Measurements from ENCODE around the gene PPP1R14D.
A peak's percentile ranks its signal among the peaks of the same experiment; 100 is the strongest.

Gene PPP1R14D

DNA sequence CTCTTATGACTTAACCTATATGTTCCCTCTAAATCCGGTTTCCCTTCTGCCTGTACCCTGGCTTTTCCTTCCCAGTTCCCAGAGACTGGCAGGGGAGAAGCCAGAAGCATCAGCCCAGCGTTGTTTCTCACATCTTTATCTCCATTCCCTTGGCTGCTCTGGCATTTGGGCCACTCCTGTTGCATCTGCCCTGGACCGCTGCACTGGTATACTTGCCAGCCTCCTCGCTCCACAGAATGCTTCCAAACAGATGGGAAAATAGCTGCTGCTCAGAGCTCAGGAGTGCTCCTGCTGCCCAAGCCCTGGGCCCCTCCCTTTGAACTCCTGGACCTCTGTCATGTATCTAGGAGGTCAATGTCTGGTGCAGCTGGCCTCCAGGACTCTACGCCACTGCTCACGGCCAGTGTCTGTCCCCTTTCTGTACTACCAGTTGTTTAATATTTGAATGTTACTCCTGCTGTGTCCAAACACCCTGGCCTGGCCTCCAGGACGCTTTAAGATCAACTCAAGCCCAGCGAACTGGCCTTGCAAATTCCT is 22.1 kb upstream of the PPP1R14D start:
- Histone ChIP-seq H3K27ac (ENCODE audit: low read depth, low read length) (no peak overlapping the region), H3K4me3 (ENCODE audit: low read depth, low read length) (no peak overlapping the region), H2AFZ (ENCODE audit: low read length, unreplicated experiment) (no peak overlapping the region), H3K27me3 (ENCODE audit: insufficient read depth, low read length) (no peaks in the 10 kb centered on the region), H3K79me2 (ENCODE audit: control insufficient read depth, insufficient read depth, low read length, unreplicated experiment) (no peaks in the 10 kb centered on the region), H3K36me3 (ENCODE audit: insufficient read depth, low read length) (no peaks in the 10 kb centered on the region), H3K4me1 (ENCODE audit: control insufficient read depth, insufficient read depth, low read length, unreplicated experiment) (peaks cover 14% of the 10 kb centered on the region)

DNA sequence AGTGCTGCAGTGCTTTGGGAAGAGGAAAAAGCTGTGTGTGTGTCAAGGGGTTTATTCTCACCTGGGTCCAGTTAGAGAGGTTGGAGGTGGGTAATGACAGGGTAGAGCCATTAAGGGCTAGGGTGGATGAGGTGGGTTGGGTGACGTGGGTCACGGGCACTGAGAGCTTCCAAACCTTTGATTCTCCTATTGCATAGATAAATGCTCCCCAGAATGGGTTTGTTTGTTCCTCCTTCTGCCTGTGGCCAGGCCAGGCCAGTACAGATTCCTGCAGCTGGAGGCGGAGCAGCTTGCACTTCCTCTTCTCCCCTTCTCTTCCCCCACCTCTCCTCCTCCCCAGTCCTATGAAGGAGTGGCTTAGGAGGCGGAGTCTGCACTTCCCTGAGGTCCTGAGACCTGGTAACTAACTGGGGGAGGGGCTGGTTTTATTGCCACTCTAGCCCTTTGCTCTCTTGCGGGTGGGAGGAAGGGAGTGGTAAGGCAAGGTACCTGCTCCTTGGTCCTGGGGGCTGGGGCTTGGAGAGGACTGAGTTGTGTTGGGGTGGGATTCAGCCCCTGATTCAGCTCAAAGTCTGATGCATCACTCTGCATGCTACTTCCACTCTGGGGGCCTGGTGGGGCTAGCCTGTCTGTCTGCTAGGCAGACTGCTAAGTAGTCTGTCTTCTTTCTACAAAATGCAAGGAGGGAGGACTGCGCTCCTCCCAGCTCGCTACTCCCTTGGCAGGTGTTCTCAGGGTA is 18.9 kb upstream of the PPP1R14D start:
- no peaks in the 10 kb centered on the region for H3K36me3 ChIP-seq (ENCODE audit: insufficient read depth, low read length)
- peaks cover 22% of the 10 kb centered on the region for H3K27me3 ChIP-seq (ENCODE audit: insufficient read depth, low read length)
- H3K4me1 ChIP-seq (ENCODE audit: control insufficient read depth, insufficient read depth, low read length, unreplicated experiment) = peaks cover 14% of the 10 kb centered on the region
- H3K79me2 ChIP-seq (ENCODE audit: control insufficient read depth, insufficient read depth, low read length, unreplicated experiment) = no peaks in the 10 kb centered on the region
- H2AFZ ChIP-seq (ENCODE audit: low read length, unreplicated experiment) = no peak overlapping the region
- no peak overlapping the region for H3K27ac ChIP-seq (ENCODE audit: low read depth, low read length)
- H3K4me3 ChIP-seq (ENCODE audit: low read depth, low read length) = no peak overlapping the region

DNA sequence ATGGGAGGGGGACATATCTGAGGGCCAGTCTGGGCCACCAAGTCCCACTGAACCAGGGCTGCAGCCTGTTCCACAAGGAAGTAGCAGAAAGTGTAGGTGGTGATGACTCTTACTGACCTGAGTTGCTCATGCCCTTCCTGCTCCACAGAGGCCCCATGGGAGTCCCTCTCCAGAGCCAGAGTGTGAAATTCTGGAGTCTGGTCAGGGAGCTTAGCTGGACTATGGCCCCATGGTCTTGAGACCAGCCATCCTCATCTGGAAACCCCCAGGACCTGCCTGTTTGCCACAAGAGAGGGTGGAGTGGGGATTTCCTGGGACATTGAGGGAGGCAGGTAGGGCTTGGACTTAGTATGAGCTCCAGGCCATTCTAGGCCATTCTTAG is 18.3 kb upstream of the PPP1R14D start:
- Histone ChIP-seq H3K4me3 (ENCODE audit: low read depth, low read length) (no peak overlapping the region), H3K36me3 (ENCODE audit: insufficient read depth, low read length) (no peaks in the 10 kb centered on the region), H3K79me2 (ENCODE audit: control insufficient read depth, insufficient read depth, low read length, unreplicated experiment) (no peaks in the 10 kb centered on the region), H3K27ac (ENCODE audit: low read depth, low read length) (no peak overlapping the region), H3K4me1 (ENCODE audit: control insufficient read depth, insufficient read depth, low read length, unreplicated experiment) (peaks cover 14% of the 10 kb centered on the region), H3K27me3 (ENCODE audit: insufficient read depth, low read length) (peaks cover 28% of the 10 kb centered on the region), H2AFZ (ENCODE audit: low read length, unreplicated experiment) (no peak overlapping the region)

DNA sequence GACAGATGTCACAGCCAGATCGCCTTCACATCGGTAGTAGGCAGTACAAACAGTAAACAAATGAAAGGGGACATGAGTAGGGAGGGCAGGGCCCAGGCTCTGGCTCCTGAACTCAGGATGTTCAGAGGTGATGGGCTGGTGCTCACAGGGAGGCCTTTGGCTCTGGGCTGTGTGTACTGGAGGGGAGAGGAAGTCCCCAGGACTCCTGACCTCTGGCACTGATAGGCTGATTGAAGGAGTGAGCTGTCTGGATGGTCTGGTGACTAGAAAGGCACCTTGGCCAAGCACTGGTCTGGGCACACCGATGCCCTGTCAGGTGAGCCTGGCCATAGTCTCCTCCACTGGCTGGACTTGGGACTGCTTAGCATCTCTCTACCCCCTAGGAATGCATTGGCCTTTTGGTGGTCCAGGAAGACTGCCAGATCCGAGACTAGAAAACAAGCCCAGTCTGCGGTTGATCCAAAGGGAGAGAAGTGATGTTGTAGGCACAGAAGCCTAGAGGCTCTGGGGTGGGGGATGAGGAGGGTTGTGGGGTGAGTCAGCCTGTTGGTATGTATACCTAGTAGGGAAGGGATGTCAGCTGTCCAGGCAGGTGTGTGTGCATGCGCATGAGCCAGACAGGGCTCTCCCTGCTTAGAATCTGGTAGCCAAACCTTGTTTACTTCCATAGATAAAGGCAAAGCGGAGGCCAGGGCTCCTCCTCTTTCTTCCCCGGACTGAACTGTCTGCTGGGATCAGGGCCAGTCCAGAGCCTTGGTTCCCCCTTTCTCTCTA is 17.2 kb upstream of the PPP1R14D start:
- Histone ChIP-seq H3K27me3 (ENCODE audit: insufficient read depth, low read length) (peaks cover 34% of the 10 kb centered on the region), H3K36me3 (ENCODE audit: insufficient read depth, low read length) (no peaks in the 10 kb centered on the region), H3K4me3 (ENCODE audit: low read depth, low read length) (no peak overlapping the region), H3K4me1 (ENCODE audit: control insufficient read depth, insufficient read depth, low read length, unreplicated experiment) (peaks cover 14% of the 10 kb centered on the region), H3K27ac (ENCODE audit: low read depth, low read length) (no peak overlapping the region), H3K79me2 (ENCODE audit: control insufficient read depth, insufficient read depth, low read length, unreplicated experiment) (no peaks in the 10 kb centered on the region), H2AFZ (ENCODE audit: low read length, unreplicated experiment) (no peak overlapping the region)

DNA sequence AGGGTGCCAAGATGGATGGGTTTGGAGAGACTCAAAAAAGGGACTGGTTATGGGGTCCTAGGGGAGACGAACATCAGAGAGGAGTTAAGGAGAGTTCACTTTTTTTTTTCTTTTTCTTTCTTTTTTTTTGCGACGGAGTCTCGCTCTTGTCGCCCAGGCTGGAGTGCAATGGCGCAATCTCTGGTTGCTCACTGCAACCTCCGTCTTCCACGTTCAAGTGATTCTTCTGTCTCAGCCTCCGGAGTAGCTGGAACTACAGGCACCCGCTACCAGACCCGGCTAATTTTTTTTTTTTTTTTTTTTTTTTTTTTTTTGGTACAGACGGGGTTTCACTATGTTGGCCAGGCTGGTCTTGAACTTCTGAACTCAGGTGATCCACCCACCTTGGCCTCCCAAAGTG is 16.5 kb upstream of the PPP1R14D start:
- H3K79me2 ChIP-seq (ENCODE audit: control insufficient read depth, insufficient read depth, low read length, unreplicated experiment) = no peaks in the 10 kb centered on the region
- peaks cover 14% of the 10 kb centered on the region for H3K4me1 ChIP-seq (ENCODE audit: control insufficient read depth, insufficient read depth, low read length, unreplicated experiment)
- no peak overlapping the region for H3K27ac ChIP-seq (ENCODE audit: low read depth, low read length)
- no peak overlapping the region for H2AFZ ChIP-seq (ENCODE audit: low read length, unreplicated experiment)
- H3K27me3 ChIP-seq (ENCODE audit: insufficient read depth, low read length) = peaks cover 34% of the 10 kb centered on the region
- H3K4me3 ChIP-seq (ENCODE audit: low read depth, low read length) = peak overlapping the region; percentile 72
- H3K36me3 ChIP-seq (ENCODE audit: insufficient read depth, low read length) = no peaks in the 10 kb centered on the region

DNA sequence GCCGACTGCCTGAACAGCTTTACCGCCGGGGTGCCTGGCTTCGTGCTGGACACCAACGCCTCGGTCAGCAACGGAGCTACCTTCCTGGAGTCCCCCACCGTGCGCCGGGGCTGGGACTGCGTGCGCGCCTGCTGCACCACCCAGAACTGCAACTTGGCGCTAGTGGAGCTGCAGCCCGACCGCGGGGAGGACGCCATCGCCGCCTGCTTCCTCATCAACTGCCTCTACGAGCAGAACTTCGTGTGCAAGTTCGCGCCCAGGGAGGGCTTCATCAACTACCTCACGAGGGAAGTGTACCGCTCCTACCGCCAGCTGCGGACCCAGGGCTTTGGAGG is 16.2 kb upstream of the PPP1R14D start:
- Histone ChIP-seq H3K36me3 (ENCODE audit: insufficient read depth, low read length) (no peaks in the 10 kb centered on the region), H3K4me1 (ENCODE audit: control insufficient read depth, insufficient read depth, low read length, unreplicated experiment) (peaks cover 14% of the 10 kb centered on the region), H3K27ac (ENCODE audit: low read depth, low read length) (no peak overlapping the region), H2AFZ (ENCODE audit: low read length, unreplicated experiment) (peak overlapping the region; percentile 75), H3K79me2 (ENCODE audit: control insufficient read depth, insufficient read depth, low read length, unreplicated experiment) (no peaks in the 10 kb centered on the region), H3K4me3 (ENCODE audit: low read depth, low read length) (peak overlapping the region; percentile 72), H3K27me3 (ENCODE audit: insufficient read depth, low read length) (peaks cover 34% of the 10 kb centered on the region)

DNA sequence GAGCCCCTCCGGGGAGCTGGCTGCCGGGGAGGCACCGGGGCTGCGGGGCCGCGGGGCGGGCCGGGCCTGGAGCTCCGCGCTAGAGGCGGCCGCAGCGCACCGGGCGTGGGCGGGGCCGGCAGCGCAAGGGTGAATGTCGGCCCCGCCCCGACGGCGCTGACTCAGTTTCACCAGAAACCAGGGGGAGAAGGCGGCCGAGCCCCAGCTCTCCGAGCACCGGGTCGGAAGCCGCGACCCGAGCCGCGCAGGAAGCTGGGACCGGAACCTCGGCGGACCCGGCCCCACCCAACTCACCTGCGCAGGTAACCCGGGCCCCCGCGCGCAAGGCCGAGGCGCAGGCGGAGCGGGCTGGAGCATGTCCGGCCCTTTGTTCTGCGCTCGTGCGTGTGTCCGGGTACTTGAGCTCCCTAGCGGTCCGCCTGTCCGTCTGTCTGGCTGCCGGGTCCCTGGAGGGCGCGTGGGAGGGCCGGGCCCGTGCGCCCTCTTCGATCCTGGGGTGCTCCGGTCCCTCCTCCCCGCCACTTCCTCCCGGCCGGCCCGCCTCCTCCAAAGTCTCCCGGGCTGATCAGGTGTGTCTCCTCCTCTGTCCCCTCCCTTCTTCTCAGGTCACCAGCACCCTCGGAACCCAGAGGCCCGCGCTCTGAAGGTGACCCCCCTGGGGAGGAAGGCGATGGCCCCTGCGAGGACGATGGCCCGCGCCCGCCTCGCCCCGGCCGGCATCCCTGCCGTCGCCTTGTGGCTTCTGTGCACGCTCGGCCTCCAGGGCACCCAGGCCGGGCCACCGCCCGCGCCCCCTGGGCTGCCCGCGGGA is 15.6 kb upstream of the PPP1R14D start, which contains the start of gene SPINT1:
TSS of gene SPINT1 (plus strand) at position 164 of the 811 bp plus-strand sequence. CDS start at position 671, 507 bp downstream.
- Histone ChIP-seq H3K4me1 (ENCODE audit: control insufficient read depth, insufficient read depth, low read length, unreplicated experiment) (peaks cover 14% of the 10 kb centered on the region), H3K36me3 (ENCODE audit: insufficient read depth, low read length) (no peaks in the 10 kb centered on the region), H3K79me2 (ENCODE audit: control insufficient read depth, insufficient read depth, low read length, unreplicated experiment) (no peaks in the 10 kb centered on the region), H3K27me3 (ENCODE audit: insufficient read depth, low read length) (peaks cover 34% of the 10 kb centered on the region), H3K4me3 (ENCODE audit: low read depth, low read length) (peak within 1 kb of the TSS; percentile 72), H3K27ac (ENCODE audit: low read depth, low read length) (no peak within 1 kb of the TSS), H2AFZ (ENCODE audit: low read length, unreplicated experiment) (peak within 1 kb of the TSS; percentile 75)

DNA sequence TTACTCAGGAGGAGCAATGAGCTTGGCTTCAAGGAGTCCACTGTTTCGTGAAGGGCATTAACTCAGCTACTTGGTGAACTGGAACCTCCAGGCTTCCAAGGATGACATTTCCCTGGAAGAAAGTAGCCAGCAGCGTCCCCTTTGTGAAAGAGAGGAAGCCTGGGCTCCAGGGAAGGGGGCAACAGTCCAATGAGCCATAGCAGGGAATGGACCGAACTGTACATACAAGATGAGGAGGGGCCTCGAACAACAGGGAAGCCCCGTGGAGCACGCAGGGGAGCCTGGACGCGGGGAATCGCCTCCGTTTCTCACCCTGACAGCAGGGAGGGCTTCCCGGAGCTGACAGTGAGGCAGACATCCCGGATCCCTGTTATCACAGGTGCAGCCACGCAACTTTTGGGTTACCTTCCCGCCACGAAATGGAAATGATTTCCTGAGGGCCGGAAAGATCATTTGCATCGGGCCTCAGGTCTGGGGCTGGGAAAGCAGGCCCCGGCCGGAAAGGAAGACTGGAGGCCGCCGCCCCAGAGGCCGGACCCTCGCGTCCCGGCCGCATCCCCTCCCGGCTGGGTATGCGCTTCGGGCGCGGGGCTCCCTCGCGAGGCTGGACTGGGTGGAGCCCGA is 14.9 kb upstream of the PPP1R14D start:
- Histone ChIP-seq H3K79me2 (ENCODE audit: control insufficient read depth, insufficient read depth, low read length, unreplicated experiment) (no peaks in the 10 kb centered on the region), H3K27me3 (ENCODE audit: insufficient read depth, low read length) (peaks cover 34% of the 10 kb centered on the region), H3K4me1 (ENCODE audit: control insufficient read depth, insufficient read depth, low read length, unreplicated experiment) (peaks cover 14% of the 10 kb centered on the region), H3K27ac (ENCODE audit: low read depth, low read length) (no peak overlapping the region), H3K4me3 (ENCODE audit: low read depth, low read length) (peak overlapping the region; percentile 72; the same call in 1 of the 2 replicates), H3K36me3 (ENCODE audit: insufficient read depth, low read length) (no peaks in the 10 kb centered on the region), H2AFZ (ENCODE audit: low read length, unreplicated experiment) (no peak overlapping the region)

DNA sequence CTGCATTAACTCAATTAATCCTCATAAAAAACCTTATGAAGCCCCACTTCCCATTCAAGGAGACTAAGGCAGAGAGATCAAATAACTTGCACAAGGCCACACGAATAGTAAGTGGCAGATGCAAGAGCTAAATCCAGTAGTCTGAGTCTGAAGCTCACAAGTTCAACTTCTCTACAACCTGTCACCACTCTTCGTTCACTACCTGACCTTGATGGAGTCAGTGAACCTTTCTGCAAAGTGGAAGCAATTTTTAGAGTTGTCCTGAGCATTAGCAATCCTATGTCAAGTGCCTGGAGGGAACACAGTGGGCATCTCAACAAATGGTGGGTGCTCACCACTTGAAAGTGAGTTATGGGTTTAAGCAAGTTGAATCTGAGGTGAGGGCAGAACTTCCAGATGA is 13.2 kb upstream of the PPP1R14D start:
- H2AFZ ChIP-seq (ENCODE audit: low read length, unreplicated experiment) = no peak overlapping the region

DNA sequence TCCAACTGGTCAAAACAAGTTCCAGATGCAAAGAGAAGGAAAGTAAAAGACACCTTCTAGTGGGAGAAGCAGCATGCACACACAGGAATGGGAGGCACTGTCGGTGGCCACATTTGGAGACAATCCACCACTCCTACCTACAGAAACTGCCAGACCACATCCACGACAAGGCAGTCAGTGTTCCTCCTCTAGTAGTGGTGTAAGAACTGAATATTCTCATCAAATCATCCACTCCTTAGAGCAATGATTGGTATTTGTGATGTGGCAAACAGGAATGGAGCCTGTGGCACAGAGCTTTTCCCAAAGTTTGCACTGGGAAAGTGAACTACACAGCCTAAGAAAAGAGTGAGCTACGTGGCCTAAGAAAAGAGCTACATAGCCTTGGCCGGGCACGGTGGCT is 10.2 kb upstream of the PPP1R14D start:
- H3K36me3 ChIP-seq (ENCODE audit: insufficient read depth, low read length) = no peaks in the 10 kb centered on the region
- no peak overlapping the region for H2AFZ ChIP-seq (ENCODE audit: low read length, unreplicated experiment)
- no peaks in the 10 kb centered on the region for H3K79me2 ChIP-seq (ENCODE audit: control insufficient read depth, insufficient read depth, low read length, unreplicated experiment)
- no peak overlapping the region for H3K4me3 ChIP-seq (ENCODE audit: low read depth, low read length)
- H3K4me1 ChIP-seq (ENCODE audit: control insufficient read depth, insufficient read depth, low read length, unreplicated experiment) = peaks cover 6% of the 10 kb centered on the region
- H3K27ac ChIP-seq (ENCODE audit: low read depth, low read length) = no peak overlapping the region
- peaks cover 22% of the 10 kb centered on the region for H3K27me3 ChIP-seq (ENCODE audit: insufficient read depth, low read length)

More for the DNA sequence above, 13.2 kb upstream of the PPP1R14D start:
- Histone ChIP-seq H3K4me1 (ENCODE audit: control insufficient read depth, insufficient read depth, low read length, unreplicated experiment) (peaks cover 7% of the 10 kb centered on the region), H3K36me3 (ENCODE audit: insufficient read depth, low read length) (no peaks in the 10 kb centered on the region), H3K27ac (ENCODE audit: low read depth, low read length) (no peak overlapping the region), H3K79me2 (ENCODE audit: control insufficient read depth, insufficient read depth, low read length, unreplicated experiment) (no peaks in the 10 kb centered on the region), H3K4me3 (ENCODE audit: low read depth, low read length) (no peak overlapping the region), H3K27me3 (ENCODE audit: insufficient read depth, low read length) (peaks cover 34% of the 10 kb centered on the region)
